ENCODE data around the gene CDH8. TPM values are rescaled to one million over a fixed set of nuclear protein-coding genes. Genes with fewer than 3 reads are reported as not detected.

Gene CDH8
- polyA plus RNA-seq, 1 experiment: not detected

DNA sequence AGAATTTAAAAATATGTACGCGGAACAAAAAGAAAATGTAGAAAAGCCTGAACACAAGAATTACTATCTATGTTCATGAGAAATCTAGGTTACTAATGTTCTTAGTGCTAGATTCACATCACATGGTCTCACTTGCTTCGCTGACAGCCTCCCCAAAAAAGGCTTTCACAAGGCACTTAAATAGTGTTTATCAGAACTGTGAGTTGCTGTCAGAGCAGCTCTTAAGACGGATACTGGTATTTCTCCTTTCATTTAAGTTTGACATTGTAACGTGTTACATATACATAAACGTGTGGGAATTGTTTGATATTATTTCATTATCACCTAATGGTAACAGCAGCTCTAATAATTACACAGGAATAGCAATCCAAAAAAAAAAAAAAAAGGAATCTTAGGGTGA, 150.9 kb downstream of the CDH8 start:
- CTCF ChIA-PET: no interaction called here

GRCh38 chr16:61879306-61879705, 156.9 kb downstream of the CDH8 start:
- H3K9me3 ChIP-seq (ENCODE audit: control insufficient read depth, insufficient read depth, low read length): peaks cover 7% of the 10 kb centered on the region
- ChIA-PET CTCF (no interaction called here), POLR2A (no interaction called here)
- DNase-seq (ENCODE audit: low read depth, low spot score): no peak
- TF ChIP-seq, protein P1, sequence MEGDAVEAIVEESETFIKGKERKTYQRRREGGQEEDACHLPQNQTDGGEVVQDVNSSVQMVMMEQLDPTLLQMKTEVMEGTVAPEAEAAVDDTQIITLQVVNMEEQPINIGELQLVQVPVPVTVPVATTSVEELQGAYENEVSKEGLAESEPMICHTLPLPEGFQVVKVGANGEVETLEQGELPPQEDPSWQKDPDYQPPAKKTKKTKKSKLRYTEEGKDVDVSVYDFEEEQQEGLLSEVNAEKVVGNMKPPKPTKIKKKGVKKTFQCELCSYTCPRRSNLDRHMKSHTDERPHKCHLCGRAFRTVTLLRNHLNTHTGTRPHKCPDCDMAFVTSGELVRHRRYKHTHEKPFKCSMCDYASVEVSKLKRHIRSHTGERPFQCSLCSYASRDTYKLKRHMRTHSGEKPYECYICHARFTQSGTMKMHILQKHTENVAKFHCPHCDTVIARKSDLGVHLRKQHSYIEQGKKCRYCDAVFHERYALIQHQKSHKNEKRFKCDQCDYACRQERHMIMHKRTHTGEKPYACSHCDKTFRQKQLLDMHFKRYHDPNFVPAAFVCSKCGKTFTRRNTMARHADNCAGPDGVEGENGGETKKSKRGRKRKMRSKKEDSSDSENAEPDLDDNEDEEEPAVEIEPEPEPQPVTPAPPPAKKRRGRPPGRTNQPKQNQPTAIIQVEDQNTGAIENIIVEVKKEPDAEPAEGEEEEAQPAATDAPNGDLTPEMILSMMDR (IDR thresholded peaks at IDR 0.05; ENCODE audit: low read depth, low read length): no peak
- H3K4me3 ChIP-seq (ENCODE audit: low read depth, low read length): no peak overlapping the region
- no peak overlapping the region for H3K27ac ChIP-seq (ENCODE audit: low read depth, low read length)
- H3K27me3 ChIP-seq (ENCODE audit: control insufficient read depth, insufficient read depth, low read length): no peaks in the 10 kb centered on the region

More for the DNA sequence above, 150.9 kb downstream of the CDH8 start:
- POLR2A ChIA-PET: no interaction called here
- Histone ChIP-seq H3K27ac (ENCODE audit: low read depth, low read length) (no peak overlapping the region), H3K27me3 (ENCODE audit: control insufficient read depth, insufficient read depth, low read length) (no peaks in the 10 kb centered on the region), H3K9me3 (ENCODE audit: control insufficient read depth, insufficient read depth, low read length) (peaks cover 4% of the 10 kb centered on the region; the same call in 1 of the 2 replicates), H3K4me3 (ENCODE audit: low read depth, low read length) (no peak overlapping the region)
- DNase-seq (ENCODE audit: low read depth, low spot score): no peak
- TF ChIP-seq, protein P1 (IDR thresholded peaks at IDR 0.05; ENCODE audit: low read depth, low read length): no peak

GRCh38 chr16:61877436-61877835, 158.8 kb downstream of the CDH8 start:
- CTCF ChIA-PET: no interaction called here
- TF ChIP-seq, protein P1 (IDR thresholded peaks at IDR 0.05; ENCODE audit: low read depth, low read length): no peak
- POLR2A ChIA-PET: no interaction called here

GRCh38 chr16:61872778-61873119, 163.5 kb downstream of the CDH8 start:
- DNase-seq (ENCODE audit: low read depth, low spot score): no peak
- POLR2A ChIA-PET: no interaction called here
- CTCF ChIA-PET: no interaction called here

More at GRCh38 chr16:61877436-61877835, 158.8 kb downstream of the CDH8 start:
- Histone ChIP-seq H3K27me3 (ENCODE audit: control insufficient read depth, insufficient read depth, low read length) (no peaks in the 10 kb centered on the region), H3K9me3 (ENCODE audit: control insufficient read depth, insufficient read depth, low read length) (peaks cover 4% of the 10 kb centered on the region), H3K27ac (ENCODE audit: low read depth, low read length) (no peak overlapping the region), H3K4me3 (ENCODE audit: low read depth, low read length) (no peak overlapping the region)
- no peak for DNase-seq (ENCODE audit: low read depth, low spot score)

GRCh38 chr16:61871837-61872777, 164.1 kb downstream of the CDH8 start:
- H3K27me3 ChIP-seq (ENCODE audit: control insufficient read depth, insufficient read depth, low read length): no peaks in the 10 kb centered on the region
- POLR2A ChIA-PET: no interaction called here
- no peaks in the 10 kb centered on the region; the same call in 1 of the 2 replicates for H3K9me3 ChIP-seq (ENCODE audit: control insufficient read depth, insufficient read depth, low read length)
- H3K27ac ChIP-seq (ENCODE audit: low read depth, low read length): no peak overlapping the region
- no peak overlapping the region for H3K4me3 ChIP-seq (ENCODE audit: low read depth, low read length)
- CTCF ChIA-PET: no interaction called here
- no peak for DNase-seq (ENCODE audit: low read depth, low spot score)
- TF ChIP-seq, protein P1 (IDR thresholded peaks at IDR 0.05; ENCODE audit: low read depth, low read length): no peak

More at GRCh38 chr16:61872778-61873119, 163.5 kb downstream of the CDH8 start:
- TF ChIP-seq, protein P1 (IDR thresholded peaks at IDR 0.05; ENCODE audit: low read depth, low read length): no peak
- no peaks in the 10 kb centered on the region for H3K27me3 ChIP-seq (ENCODE audit: control insufficient read depth, insufficient read depth, low read length)
- H3K27ac ChIP-seq (ENCODE audit: low read depth, low read length): no peak overlapping the region
- no peaks in the 10 kb centered on the region; the same call in 1 of the 2 replicates for H3K9me3 ChIP-seq (ENCODE audit: control insufficient read depth, insufficient read depth, low read length)
- H3K4me3 ChIP-seq (ENCODE audit: low read depth, low read length): no peak overlapping the region
